ENCODE data around the gene NTM.

The NTM gene

DNA sequence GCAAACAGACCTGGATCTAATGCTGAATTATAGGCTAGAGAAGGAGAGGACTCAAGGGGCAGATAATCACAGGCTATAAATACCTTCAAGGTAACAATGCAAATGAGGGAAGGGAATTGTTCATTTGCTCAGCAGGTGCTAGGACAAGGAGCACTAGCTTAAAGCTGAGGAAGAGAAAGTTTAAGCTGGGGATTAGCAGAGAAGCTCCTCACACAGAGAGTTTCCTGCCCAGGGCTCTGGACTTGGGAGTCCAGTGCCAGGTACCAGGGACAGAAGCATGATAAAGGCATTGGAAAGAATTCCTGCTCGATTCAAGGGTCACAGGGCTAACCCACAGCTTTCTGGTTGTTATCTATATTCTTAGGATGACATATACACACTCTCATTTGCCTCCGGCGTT, 509.9 kb downstream of the NTM start:
- POLR2A ChIA-PET: no interaction called here
- CTCF ChIA-PET: interaction anchor here (0.9 kb wide), 1 partner anchor 109 kb away, joined by 3 read pairs; no protein-coding TSS in a partner anchor
- no peak for TF ChIP-seq HDGF (IDR thresholded peaks at IDR 0.05; ENCODE audit: borderline replicate concordance)
- no peak for TF ChIP-seq FOXM1 (IDR thresholded peaks at IDR 0.05; ENCODE audit: borderline replicate concordance)
- no peak for TF ChIP-seq CTBP1 (IDR thresholded peaks at IDR 0.05; ENCODE audit: borderline replicate concordance)
- TF ChIP-seq ZNF384 (IDR thresholded peaks at IDR 0.05): no peak
- no peak for TF ChIP-seq ARNT (IDR thresholded peaks at IDR 0.05)
- no peak for TF ChIP-seq NFRKB (IDR thresholded peaks at IDR 0.05)
- no peak for DNase-seq (ENCODE audit: extremely low spot score)

- ChIA-PET CTCF (no interaction called here), POLR2A (no interaction called here)
- TF ChIP-seq FOXA1 (IDR thresholded peaks at IDR 0.05) (no peak), ZNF384 (IDR thresholded peaks at IDR 0.05) (no peak), BHLHE40 (IDR thresholded peaks at IDR 0.05; ENCODE audit: borderline replicate concordance) (no peak), SP1 (IDR thresholded peaks at IDR 0.05) (no peak), FOXK2 (IDR thresholded peaks at IDR 0.05) (no peak), HDGF (IDR thresholded peaks at IDR 0.05; ENCODE audit: borderline replicate concordance) (no peak), ARNT (IDR thresholded peaks at IDR 0.05) (no peak), TARDBP (IDR thresholded peaks at IDR 0.05) (no peak), NFRKB (IDR thresholded peaks at IDR 0.05) (no peak), PKNOX1 (IDR thresholded peaks at IDR 0.05) (no peak), FOXM1 (IDR thresholded peaks at IDR 0.05; ENCODE audit: borderline replicate concordance) (no peak), CTBP1 (IDR thresholded peaks at IDR 0.05; ENCODE audit: borderline replicate concordance) (no peak), SUZ12 (IDR thresholded peaks at IDR 0.05) (no peak), LEF1 (IDR thresholded peaks at IDR 0.05; ENCODE audit: borderline replicate concordance) (no peak), ELF4 (IDR thresholded peaks at IDR 0.05) (no peak), L3MBTL2 (conservative IDR thresholded peaks at IDR 0.05) (no peak)
- DNase-seq (ENCODE audit: extremely low spot score): no peak
Observed at GRCh38 chr11:131880976-131881375, 510.6 kb downstream of the NTM start.

- POLR2A ChIA-PET: no interaction called here
- no peak for DNase-seq (ENCODE audit: extremely low spot score)
- TF ChIP-seq LEF1 (IDR thresholded peaks at IDR 0.05; ENCODE audit: borderline replicate concordance): no peak
- TF ChIP-seq PKNOX1 (IDR thresholded peaks at IDR 0.05): no peak
- no peak for TF ChIP-seq SP1 (IDR thresholded peaks at IDR 0.05)
- TF ChIP-seq FOXA1 (IDR thresholded peaks at IDR 0.05): no peak
- no peak for TF ChIP-seq L3MBTL2 (conservative IDR thresholded peaks at IDR 0.05)
- no peak for TF ChIP-seq TARDBP (IDR thresholded peaks at IDR 0.05)
- no peak for TF ChIP-seq NFRKB (IDR thresholded peaks at IDR 0.05)
- TF ChIP-seq ELF4 (IDR thresholded peaks at IDR 0.05): no peak
- no peak for TF ChIP-seq FOXM1 (IDR thresholded peaks at IDR 0.05; ENCODE audit: borderline replicate concordance)
- no peak for TF ChIP-seq CTBP1 (IDR thresholded peaks at IDR 0.05; ENCODE audit: borderline replicate concordance)
- no peak for TF ChIP-seq SUZ12 (IDR thresholded peaks at IDR 0.05)
- no peak for TF ChIP-seq ZNF384 (IDR thresholded peaks at IDR 0.05)
- TF ChIP-seq BHLHE40 (IDR thresholded peaks at IDR 0.05; ENCODE audit: borderline replicate concordance): no peak
- TF ChIP-seq HDGF (IDR thresholded peaks at IDR 0.05; ENCODE audit: borderline replicate concordance): no peak
- no peak for TF ChIP-seq ARNT (IDR thresholded peaks at IDR 0.05)
- CTCF ChIA-PET: no interaction called here
Observed at GRCh38 chr11:131883332-131883731, 512.9 kb downstream of the NTM start.

GRCh38 chr11:131884461-131885073, 514.2 kb downstream of the NTM start:
- TF ChIP-seq LEF1 (IDR thresholded peaks at IDR 0.05; ENCODE audit: borderline replicate concordance): no peak
- no peak for TF ChIP-seq NFRKB (IDR thresholded peaks at IDR 0.05)
- TF ChIP-seq FOXA1 (IDR thresholded peaks at IDR 0.05): no peak
- TF ChIP-seq SP1 (IDR thresholded peaks at IDR 0.05): no peak
- no peak for TF ChIP-seq ARNT (IDR thresholded peaks at IDR 0.05)
- TF ChIP-seq ELF4 (IDR thresholded peaks at IDR 0.05): no peak
- no peak for TF ChIP-seq HDGF (IDR thresholded peaks at IDR 0.05; ENCODE audit: borderline replicate concordance)
- no peak for DNase-seq (ENCODE audit: extremely low spot score)
- POLR2A ChIA-PET: no interaction called here
- CTCF ChIA-PET: interaction anchor here (0.7 to 1.1 kb wide), 2 partner anchors 16 to 73 kb away, joined by 3 to 4 read pairs; no protein-coding TSS in a partner anchor

- TF ChIP-seq CTBP1 (IDR thresholded peaks at IDR 0.05; ENCODE audit: borderline replicate concordance): no peak
- no peak for TF ChIP-seq ZNF384 (IDR thresholded peaks at IDR 0.05)
- no peak for TF ChIP-seq BHLHE40 (IDR thresholded peaks at IDR 0.05; ENCODE audit: borderline replicate concordance)
- TF ChIP-seq FOXA1 (IDR thresholded peaks at IDR 0.05): no peak
- no peak for TF ChIP-seq FOXK2 (IDR thresholded peaks at IDR 0.05)
- no peak for TF ChIP-seq TARDBP (IDR thresholded peaks at IDR 0.05)
- no peak for TF ChIP-seq LEF1 (IDR thresholded peaks at IDR 0.05; ENCODE audit: borderline replicate concordance)
- no peak for TF ChIP-seq SUZ12 (IDR thresholded peaks at IDR 0.05)
- TF ChIP-seq NFRKB (IDR thresholded peaks at IDR 0.05): no peak
- TF ChIP-seq L3MBTL2 (conservative IDR thresholded peaks at IDR 0.05): no peak
- TF ChIP-seq ELF4 (IDR thresholded peaks at IDR 0.05): no peak
- no peak for TF ChIP-seq ARNT (IDR thresholded peaks at IDR 0.05)
- TF ChIP-seq HDGF (IDR thresholded peaks at IDR 0.05; ENCODE audit: borderline replicate concordance): no peak
- no peak for TF ChIP-seq PKNOX1 (IDR thresholded peaks at IDR 0.05)
- TF ChIP-seq SP1 (IDR thresholded peaks at IDR 0.05): no peak
- no peak for TF ChIP-seq FOXM1 (IDR thresholded peaks at IDR 0.05; ENCODE audit: borderline replicate concordance)
Observed at GRCh38 chr11:131885431-131885830, 515.0 kb downstream of the NTM start.

GRCh38 chr11:131886201-131886600, 515.8 kb downstream of the NTM start:
- POLR2A ChIA-PET: no interaction called here
- no peak for TF ChIP-seq NFRKB (IDR thresholded peaks at IDR 0.05)
- no peak for TF ChIP-seq PKNOX1 (IDR thresholded peaks at IDR 0.05)
- TF ChIP-seq L3MBTL2 (conservative IDR thresholded peaks at IDR 0.05): no peak
- TF ChIP-seq BHLHE40 (IDR thresholded peaks at IDR 0.05; ENCODE audit: borderline replicate concordance): no peak
- CTCF ChIA-PET: no interaction called here
- DNase-seq (ENCODE audit: extremely low spot score): no peak

More at GRCh38 chr11:131885431-131885830, 515.0 kb downstream of the NTM start:
- POLR2A ChIA-PET: no interaction called here
- DNase-seq (ENCODE audit: extremely low spot score): no peak
- CTCF ChIA-PET: no interaction called here
